OCI-LY3 (cell line): Measurements from ENCODE around the gene FHOD3.

Experiments used
- CTCF ChIP-seq: fragments of 200-600, 300-600 bp; sonication (generic); IDR thresholded peaks from 2 replicates; pipeline ENCODE4 v1.5.1; 2014; ENCODE audit warnings: antibody characterized with exemption, low read length, low read depth
- EZH2phosphoT487 ChIP-seq: fragments of 200-600 bp; shearing (Covaris generic); IDR thresholded peaks from 2 replicates; pipeline ENCODE4 v1.6.1; 2018; ENCODE audit warnings: antibody characterized with exemption, mixed run types, low read depth

GRCh38 chr18:36326771-36327170, 29.3 kb downstream of the FHOD3 start:
- no peak for TF ChIP-seq CTCF
- TF ChIP-seq EZH2phosphoT487 = no peak
